ENCODE measurements around the gene P2RX3. TPM values are rescaled to one million over a fixed set of nuclear protein-coding genes. Genes with fewer than 3 reads are reported as not detected.

Gene P2RX3
- polyA plus RNA-seq, 6 donors from 2014 or later = not detected

- Mint-ChIP-seq H3K9me3 (no peaks in the 10 kb centered on the region), H3K27ac (no peak overlapping the region), H3K4me1 (peaks cover 4 to 15% (median 5%) of the 10 kb centered on the region in 3 donors), H3K4me3 (no peak overlapping the region), H3K36me3 (peaks cover 0 to 7% of the 10 kb centered on the region in 2 donors), H3K27me3 (peaks cover 7 to 8% (median 7%) of the 10 kb centered on the region in 3 donors)
- ATAC-seq (ENCODE audit: low read depth in 2 of 2) = no peak
- DNase-seq = no peak
Measured at GRCh38 chr11:57313788-57314135, 24.4 kb upstream of the P2RX3 start.

- peaks cover 7 to 8% (median 7%) of the 10 kb centered on the region in 3 donors for H3K27me3 Mint-ChIP-seq
- peaks cover 5 to 15% (median 8%) of the 10 kb centered on the region in 3 donors for H3K4me1 Mint-ChIP-seq
- no peak overlapping the region for H3K27ac Mint-ChIP-seq
- DNase-seq (no peak), ATAC-seq (ENCODE audit: low read depth in 2 of 2) (no peak)
- peaks cover 0 to 7% of the 10 kb centered on the region in 2 donors for H3K36me3 Mint-ChIP-seq
- H3K4me3 Mint-ChIP-seq = no peak overlapping the region
- no peaks in the 10 kb centered on the region for H3K9me3 Mint-ChIP-seq
Measured at GRCh38 chr11:57314221-57314973, 23.8 kb upstream of the P2RX3 start.

GRCh38 chr11:57315491-57315890, 22.7 kb upstream of the P2RX3 start:
- Mint-ChIP-seq H3K4me3 (no peak overlapping the region), H3K9me3 (no peaks in the 10 kb centered on the region), H3K36me3 (no peaks in the 10 kb centered on the region), H3K27ac (no peak overlapping the region), H3K27me3 (peaks cover 7 to 8% (median 7%) of the 10 kb centered on the region in 3 donors), H3K4me1 (peaks cover 5 to 13% (median 8%) of the 10 kb centered on the region in 3 donors)
- ATAC-seq (ENCODE audit: low read depth in 2 of 2) (no peak), DNase-seq (no peak)

GRCh38 chr11:57316017-57316416, 22.1 kb upstream of the P2RX3 start:
- Mint-ChIP-seq H3K27me3 (peaks cover 7 to 8% (median 7%) of the 10 kb centered on the region in 3 donors), H3K27ac (no peak overlapping the region), H3K4me1 (peaks cover 5 to 9% (median 8%) of the 10 kb centered on the region in 3 donors), H3K9me3 (no peaks in the 10 kb centered on the region), H3K4me3 (no peak overlapping the region), H3K36me3 (no peaks in the 10 kb centered on the region)
- ATAC-seq (ENCODE audit: low read depth in 2 of 2) (no peak), DNase-seq (no peak)

GRCh38 chr11:57318178-57318577, 20.0 kb upstream of the P2RX3 start:
- Mint-ChIP-seq H3K27ac (no peak overlapping the region), H3K4me1 (peaks cover 0 to 5% (median 4%) of the 10 kb centered on the region in 3 donors), H3K36me3 (no peaks in the 10 kb centered on the region), H3K27me3 (no peaks in the 10 kb centered on the region), H3K9me3 (no peaks in the 10 kb centered on the region), H3K4me3 (no peak overlapping the region)
- no peak for ATAC-seq (ENCODE audit: low read depth in 2 of 2)
- no peak for DNase-seq

- Mint-ChIP-seq H3K27ac (no peak overlapping the region), H3K36me3 (no peaks in the 10 kb centered on the region), H3K9me3 (no peaks in the 10 kb centered on the region), H3K4me3 (peak overlapping the region in 2 of 8 donors; percentile 22 to 52), H3K27me3 (no peaks in the 10 kb centered on the region), H3K4me1 (peaks cover 9 to 15% (median 13%) of the 10 kb centered on the region in 3 donors)
- ATAC-seq (ENCODE audit: low read depth in 2 of 2) = no peak
- DNase-seq = no peak
Measured at GRCh38 chr11:57320067-57320718, 18.0 kb upstream of the P2RX3 start.

GRCh38 chr11:57320719-57321387, 17.3 kb upstream of the P2RX3 start:
- Mint-ChIP-seq H3K4me3 (peak overlapping the region in 2 of 8 donors; percentile 45 to 92), H3K36me3 (no peaks in the 10 kb centered on the region), H3K4me1 (peaks cover 16 to 22% (median 20%) of the 10 kb centered on the region in 3 donors), H3K9me3 (no peaks in the 10 kb centered on the region), H3K27me3 (no peaks in the 10 kb centered on the region), H3K27ac (no peak overlapping the region)
- no peak for ATAC-seq (ENCODE audit: low read depth in 2 of 2)
- no peak for DNase-seq

- DNase-seq = no peak
- H3K4me3 Mint-ChIP-seq = peak overlapping the region in 6 of 8 donors; percentile 2 to 92 (median 45)
- no peaks in the 10 kb centered on the region for H3K9me3 Mint-ChIP-seq
Measured at GRCh38 chr11:57321388-57322255, 16.5 kb upstream of the P2RX3 start.

GRCh38 chr11:57322256-57323166, 15.6 kb upstream of the P2RX3 start:
- Mint-ChIP-seq H3K27me3 (no peaks in the 10 kb centered on the region), H3K9me3 (no peaks in the 10 kb centered on the region), H3K4me1 (peaks cover 19 to 32% (median 25%) of the 10 kb centered on the region in 3 donors), H3K4me3 (peak overlapping the region; percentile 42 to 94 (median 89)), H3K36me3 (peaks cover 5% of the 10 kb centered on the region in 2 donors), H3K27ac (peak overlapping the region in 5 of 6 donors; percentile 20 to 84 (median 58))
- DNase-seq (no peak), ATAC-seq (ENCODE audit: low read depth in 2 of 2) (no peak)

More at GRCh38 chr11:57321388-57322255, 16.5 kb upstream of the P2RX3 start:
- peaks cover 19 to 29% (median 25%) of the 10 kb centered on the region in 3 donors for H3K4me1 Mint-ChIP-seq
- no peaks in the 10 kb centered on the region for H3K27me3 Mint-ChIP-seq
- H3K27ac Mint-ChIP-seq = peak overlapping the region in 3 of 6 donors; percentile 17 to 58 (median 52)
- no peaks in the 10 kb centered on the region for H3K36me3 Mint-ChIP-seq
- no peak for ATAC-seq (ENCODE audit: low read depth in 2 of 2)

GRCh38 chr11:57323167-57323854, 14.8 kb upstream of the P2RX3 start:
- H3K36me3 Mint-ChIP-seq = peaks cover 9 to 10% of the 10 kb centered on the region in 2 donors
- H3K4me3 Mint-ChIP-seq = peak overlapping the region; percentile 87 to 94 (median 90)
- no peaks in the 10 kb centered on the region for H3K9me3 Mint-ChIP-seq
- no peak for ATAC-seq (ENCODE audit: low read depth in 2 of 2)
- H3K27ac Mint-ChIP-seq = peak overlapping the region in 4 of 6 donors; percentile 14 to 84 (median 72)
- H3K27me3 Mint-ChIP-seq = no peaks in the 10 kb centered on the region
- peaks cover 19 to 32% (median 25%) of the 10 kb centered on the region in 3 donors for H3K4me1 Mint-ChIP-seq
- DNase-seq = no peak

GRCh38 chr11:57323855-57324153, 14.3 kb upstream of the P2RX3 start:
- H3K27ac Mint-ChIP-seq = peak overlapping the region in 4 of 6 donors; percentile 14 to 93 (median 78)

More at GRCh38 chr11:57323855-57324153, 14.3 kb upstream of the P2RX3 start:
- DNase-seq (no peak), ATAC-seq (ENCODE audit: low read depth in 2 of 2) (no peak)
- H3K4me1 Mint-ChIP-seq = peaks cover 19 to 32% (median 25%) of the 10 kb centered on the region in 3 donors
- no peaks in the 10 kb centered on the region for H3K27me3 Mint-ChIP-seq
- peak overlapping the region; percentile 87 to 94 (median 90) for H3K4me3 Mint-ChIP-seq
- peaks cover 9 to 15% of the 10 kb centered on the region in 2 donors for H3K36me3 Mint-ChIP-seq
- no peaks in the 10 kb centered on the region for H3K9me3 Mint-ChIP-seq
